Neural cell (in vitro differentiated cells): ENCODE measurements around the gene SLC10A1. TPM values are rescaled to one million over a fixed set of nuclear protein-coding genes. Genes with fewer than 3 reads are reported as not detected.
"Not testable (repeated sequence)": the region's sequence is repeated elsewhere in the genome, so short reads cannot be mapped to it uniquely, and the experiment has no call there.

ENCODE experiments used
- H2AFZ ChIP-seq: fragments of 200-600, 300-800 bp; sonication (generic), shearing (Covaris generic); 2 replicates; pipeline ENCODE4 v1.6.0; 2014; ENCODE audit warnings: low read depth, mild to moderate bottlenecking, antibody characterized with exemption, low read length, moderate library complexity
- H3F3A ChIP-seq: fragments of 200-600 bp; shearing (Covaris generic); 2 replicates; pipeline ENCODE4 v1.6.1; 2016; ENCODE audit warnings: mild to moderate bottlenecking, moderate library complexity, mixed read lengths, antibody characterized with exemption, low read length; ENCODE audit not compliant: insufficient read depth, poor library complexity, severe bottlenecking
- H3K27ac ChIP-seq: fragments of 200-600, 300-800 bp; sonication (generic), shearing (Covaris generic); 2 replicates; pipeline ENCODE4 v1.5.1; 2014; ENCODE audit warnings: mild to moderate bottlenecking, low read length, moderate library complexity
- H3K27me3 ChIP-seq: fragments of 300-800, 200-600 bp; sonication (generic), shearing (Covaris generic); 2 replicates; pipeline ENCODE4 v1.6.0; 2014; ENCODE audit warnings: mild to moderate bottlenecking, low read depth, low read length, moderate library complexity; ENCODE audit not compliant: insufficient read depth
- H3K36me3 ChIP-seq: fragments of 300-800, 200-600 bp; sonication (generic), shearing (Covaris generic); 2 replicates; pipeline ENCODE4 v1.5.1; 2014; ENCODE audit warnings: mild to moderate bottlenecking, antibody characterized with exemption, low read length, moderate library complexity; ENCODE audit not compliant: insufficient read depth
- H3K4me2 ChIP-seq: fragments of 300-800, 200-600 bp; sonication (generic), shearing (Covaris generic); 2 replicates; pipeline ENCODE4 v1.6.0; 2014; ENCODE audit warnings: mild to moderate bottlenecking, low read length
- H3K4me3 ChIP-seq: fragments of 300-800, 200-600 bp; sonication (generic), shearing (Covaris generic); 2 replicates; pipeline ENCODE4 v1.5.1; 2014; ENCODE audit warnings: mild to moderate bottlenecking, low read length, moderate library complexity
- H3K79me2 ChIP-seq: fragments of 200-600 bp; shearing (Covaris generic); replicated peaks from 2 replicates; pipeline ENCODE4 v1.6.0; 2014; ENCODE audit warnings: mild to moderate bottlenecking, low read length, moderate library complexity; ENCODE audit not compliant: insufficient read depth
- H3K9ac ChIP-seq: fragments of 300-800, 200-600 bp; sonication (generic), shearing (Covaris generic); 2 replicates; pipeline ENCODE4 v1.6.1; 2016; ENCODE audit warnings: mild to moderate bottlenecking, low read length, mixed read lengths
- H3K9me2 ChIP-seq: fragments of 200-600 bp; shearing (Covaris generic); 2 replicates; pipeline ENCODE4 v1.6.1; 2016; ENCODE audit warnings: mild to moderate bottlenecking, low read length, mixed read lengths; ENCODE audit not compliant: insufficient read depth
- H3K9me3 ChIP-seq: fragments of 200-600, 300-800 bp; sonication (generic), shearing (Covaris generic); 2 replicates; pipeline ENCODE4 v1.6.1; 2016; ENCODE audit warnings: mild to moderate bottlenecking, mixed run types, low read length, moderate library complexity, mixed read lengths
- H4K20me1 ChIP-seq: fragments of 200-600 bp; shearing (Covaris generic); 2 replicates; pipeline ENCODE4 v1.6.1; 2016; ENCODE audit warnings: mild to moderate bottlenecking, mixed run types; ENCODE audit not compliant: insufficient read depth
- EP300 ChIP-seq: fragments of 450-650 bp; conservative IDR thresholded peaks from 2 replicates; pipeline ENCODE4 v1.6.1; 2014; ENCODE audit warnings: antibody characterized with exemption, mild to moderate bottlenecking, moderate library complexity; ENCODE audit not compliant: poor library complexity, severe bottlenecking
- EZH2 ChIP-seq: fragments of 200-600, 300-800 bp; shearing (Covaris generic), sonication (generic); IDR thresholded peaks from 2 replicates; pipeline ENCODE4 v1.6.1; 2014; ENCODE audit warnings: antibody characterized with exemption, low read length, borderline replicate concordance, mild to moderate bottlenecking; ENCODE audit not compliant: insufficient read depth, poor library complexity, severe bottlenecking
- MXI1 ChIP-seq: fragments of 450-650 bp; conservative IDR thresholded peaks from 2 replicates; pipeline ENCODE4 v1.6.1; 2014; ENCODE audit warnings: antibody characterized with exemption, mild to moderate bottlenecking; ENCODE audit not compliant: poor library complexity, severe bottlenecking
- POLR2AphosphoS5 ChIP-seq: IDR thresholded peaks from 2 replicates; pipeline ENCODE4 v1.6.1; 2012
- RAD21 ChIP-seq: fragments of 450-650 bp; conservative IDR thresholded peaks from 2 replicates; pipeline ENCODE4 v1.6.1; 2014; ENCODE audit warnings: antibody characterized with exemption, mild to moderate bottlenecking, moderate library complexity
- SMC3 ChIP-seq: fragments of 450-650 bp; conservative IDR thresholded peaks from 2 replicates; pipeline ENCODE4 v1.6.1; 2014; ENCODE audit warnings: antibody characterized with exemption, mild to moderate bottlenecking, moderate library complexity; ENCODE audit not compliant: poor library complexity
- TAF1 ChIP-seq: IDR thresholded peaks from 2 replicates; pipeline ENCODE4 v1.6.1; 2012; ENCODE audit warnings: low read depth
- polyA plus RNA-seq: library from polyadenylated mRNA; depleted of rRNA; stranded (reverse); fragments of >200 nt; gene quantifications from 2 replicates; pipeline ENCODE4 v1.2.3, GENCODE V29; 2014
- TF ChIP-seq, protein P1 (sequence below): IDR thresholded peaks from 2 replicates; pipeline ENCODE4 v1.6.1; 2012; ENCODE audit warnings: borderline replicate concordance
- TF ChIP-seq, protein P2 (sequence below): fragments of 450-650 bp; IDR thresholded peaks from 2 replicates; pipeline ENCODE4 v1.5.1; 2014; ENCODE audit warnings: antibody characterized with exemption, mild to moderate bottlenecking, moderate library complexity; ENCODE audit not compliant: poor library complexity, severe bottlenecking

Gene SLC10A1
- polyA plus RNA-seq, 1 donor from 2014 or later = not detected

DNA sequence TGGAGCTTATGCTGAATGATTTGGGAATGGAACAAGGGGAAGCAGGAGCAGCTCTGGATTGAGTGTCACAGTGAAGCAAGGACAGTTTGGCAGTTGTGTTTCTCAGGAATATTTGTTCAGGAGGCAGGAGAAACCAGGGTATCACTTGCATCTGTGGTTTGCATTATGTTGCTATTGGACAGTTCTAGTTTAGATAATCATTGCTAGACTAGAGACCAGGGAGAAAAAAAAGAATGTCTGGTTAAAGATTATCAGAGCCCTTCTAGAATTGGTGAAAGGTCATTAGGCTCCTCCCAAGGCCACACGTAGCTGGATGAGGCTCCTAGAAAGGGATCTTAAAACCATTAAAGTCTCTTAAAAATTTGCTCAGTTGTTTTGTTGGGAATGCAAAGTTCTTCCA, 47.1 kb downstream of the SLC10A1 start:
- no peaks in the 10 kb centered on the region for H3K9me2 ChIP-seq
- no peaks in the 10 kb centered on the region for H4K20me1 ChIP-seq
- no peak overlapping the region for H3K27ac ChIP-seq
- no peak overlapping the region for H2AFZ ChIP-seq
- no peak for TF ChIP-seq RAD21
- TF ChIP-seq POLR2AphosphoS5 = no peak
- no peak for TF ChIP-seq SMC3
- H3K4me3 ChIP-seq = no peak overlapping the region
- H3K36me3 ChIP-seq = no peaks in the 10 kb centered on the region
- H3K4me2 ChIP-seq = no peak overlapping the region
- no peak overlapping the region for H3K9ac ChIP-seq
- no peaks in the 10 kb centered on the region for H3F3A ChIP-seq
- H3K27me3 ChIP-seq = no peaks in the 10 kb centered on the region
- H3K9me3 ChIP-seq = no peaks in the 10 kb centered on the region
- no peaks in the 10 kb centered on the region for H3K79me2 ChIP-seq

DNA sequence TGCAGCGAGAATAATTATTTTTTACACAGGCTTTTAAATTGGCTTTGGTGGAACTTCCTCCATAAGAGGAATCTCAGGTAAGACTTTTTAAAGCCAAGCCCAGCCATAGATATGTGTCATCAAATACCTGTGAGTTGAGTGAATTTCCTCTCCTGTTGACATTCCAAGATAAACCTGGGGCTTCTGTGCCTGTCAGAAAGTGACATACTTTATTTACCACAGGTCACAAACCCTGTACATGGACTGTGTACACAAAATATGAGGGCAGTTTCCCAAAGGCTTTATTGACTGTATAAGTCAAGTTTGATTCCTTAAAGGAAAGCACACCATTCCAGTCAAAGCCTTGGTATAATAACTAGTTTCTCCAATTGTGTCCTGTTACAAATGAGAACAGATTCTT, 56.0 kb downstream of the SLC10A1 start:
- no peaks in the 10 kb centered on the region for H3K9me2 ChIP-seq
- H3K79me2 ChIP-seq = no peaks in the 10 kb centered on the region
- H3K27me3 ChIP-seq = no peaks in the 10 kb centered on the region
- no peak overlapping the region for H3K27ac ChIP-seq
- TF ChIP-seq, protein P1, sequence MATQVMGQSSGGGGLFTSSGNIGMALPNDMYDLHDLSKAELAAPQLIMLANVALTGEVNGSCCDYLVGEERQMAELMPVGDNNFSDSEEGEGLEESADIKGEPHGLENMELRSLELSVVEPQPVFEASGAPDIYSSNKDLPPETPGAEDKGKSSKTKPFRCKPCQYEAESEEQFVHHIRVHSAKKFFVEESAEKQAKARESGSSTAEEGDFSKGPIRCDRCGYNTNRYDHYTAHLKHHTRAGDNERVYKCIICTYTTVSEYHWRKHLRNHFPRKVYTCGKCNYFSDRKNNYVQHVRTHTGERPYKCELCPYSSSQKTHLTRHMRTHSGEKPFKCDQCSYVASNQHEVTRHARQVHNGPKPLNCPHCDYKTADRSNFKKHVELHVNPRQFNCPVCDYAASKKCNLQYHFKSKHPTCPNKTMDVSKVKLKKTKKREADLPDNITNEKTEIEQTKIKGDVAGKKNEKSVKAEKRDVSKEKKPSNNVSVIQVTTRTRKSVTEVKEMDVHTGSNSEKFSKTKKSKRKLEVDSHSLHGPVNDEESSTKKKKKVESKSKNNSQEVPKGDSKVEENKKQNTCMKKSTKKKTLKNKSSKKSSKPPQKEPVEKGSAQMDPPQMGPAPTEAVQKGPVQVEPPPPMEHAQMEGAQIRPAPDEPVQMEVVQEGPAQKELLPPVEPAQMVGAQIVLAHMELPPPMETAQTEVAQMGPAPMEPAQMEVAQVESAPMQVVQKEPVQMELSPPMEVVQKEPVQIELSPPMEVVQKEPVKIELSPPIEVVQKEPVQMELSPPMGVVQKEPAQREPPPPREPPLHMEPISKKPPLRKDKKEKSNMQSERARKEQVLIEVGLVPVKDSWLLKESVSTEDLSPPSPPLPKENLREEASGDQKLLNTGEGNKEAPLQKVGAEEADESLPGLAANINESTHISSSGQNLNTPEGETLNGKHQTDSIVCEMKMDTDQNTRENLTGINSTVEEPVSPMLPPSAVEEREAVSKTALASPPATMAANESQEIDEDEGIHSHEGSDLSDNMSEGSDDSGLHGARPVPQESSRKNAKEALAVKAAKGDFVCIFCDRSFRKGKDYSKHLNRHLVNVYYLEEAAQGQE = no peak
- TF ChIP-seq EZH2 (no peak), SMC3 (no peak), POLR2AphosphoS5 (no peak), MXI1 (no peak), EP300 (no peak), TAF1 (no peak), RAD21 (no peak)
- TF ChIP-seq, protein P2, sequence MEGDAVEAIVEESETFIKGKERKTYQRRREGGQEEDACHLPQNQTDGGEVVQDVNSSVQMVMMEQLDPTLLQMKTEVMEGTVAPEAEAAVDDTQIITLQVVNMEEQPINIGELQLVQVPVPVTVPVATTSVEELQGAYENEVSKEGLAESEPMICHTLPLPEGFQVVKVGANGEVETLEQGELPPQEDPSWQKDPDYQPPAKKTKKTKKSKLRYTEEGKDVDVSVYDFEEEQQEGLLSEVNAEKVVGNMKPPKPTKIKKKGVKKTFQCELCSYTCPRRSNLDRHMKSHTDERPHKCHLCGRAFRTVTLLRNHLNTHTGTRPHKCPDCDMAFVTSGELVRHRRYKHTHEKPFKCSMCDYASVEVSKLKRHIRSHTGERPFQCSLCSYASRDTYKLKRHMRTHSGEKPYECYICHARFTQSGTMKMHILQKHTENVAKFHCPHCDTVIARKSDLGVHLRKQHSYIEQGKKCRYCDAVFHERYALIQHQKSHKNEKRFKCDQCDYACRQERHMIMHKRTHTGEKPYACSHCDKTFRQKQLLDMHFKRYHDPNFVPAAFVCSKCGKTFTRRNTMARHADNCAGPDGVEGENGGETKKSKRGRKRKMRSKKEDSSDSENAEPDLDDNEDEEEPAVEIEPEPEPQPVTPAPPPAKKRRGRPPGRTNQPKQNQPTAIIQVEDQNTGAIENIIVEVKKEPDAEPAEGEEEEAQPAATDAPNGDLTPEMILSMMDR = no peak
- H3K4me2 ChIP-seq = no peak overlapping the region
- H3F3A ChIP-seq = no peaks in the 10 kb centered on the region
- no peaks in the 10 kb centered on the region for H3K9me3 ChIP-seq
- H4K20me1 ChIP-seq = no peaks in the 10 kb centered on the region
- no peak overlapping the region for H3K9ac ChIP-seq
- H3K36me3 ChIP-seq = no peaks in the 10 kb centered on the region
- H2AFZ ChIP-seq = no peak overlapping the region
- no peak overlapping the region for H3K4me3 ChIP-seq

DNA sequence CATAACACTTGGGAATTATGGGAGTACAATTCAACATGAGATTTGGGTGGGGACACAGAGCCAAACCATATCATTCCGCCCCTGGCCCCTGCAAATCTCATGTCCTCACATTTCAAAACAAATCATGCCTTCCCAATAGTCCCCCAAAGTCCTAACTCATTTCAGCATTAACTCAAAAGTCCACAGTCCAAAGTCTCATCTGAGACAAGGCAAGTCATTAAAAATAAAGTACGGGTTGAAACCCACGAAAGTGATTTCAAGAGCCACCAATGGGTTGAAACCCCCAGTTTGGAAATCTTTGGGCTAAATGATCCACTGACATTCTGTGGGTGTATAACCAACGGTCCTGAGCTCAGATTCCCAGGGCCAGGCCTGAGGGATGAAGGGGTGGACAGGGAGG, 60.6 kb downstream of the SLC10A1 start:
- H3K79me2 ChIP-seq, H3K36me3 ChIP-seq, H3K27me3 ChIP-seq, H3K9me2 ChIP-seq, H3F3A ChIP-seq, H3K4me3 ChIP-seq, H4K20me1 ChIP-seq, H3K9me3 ChIP-seq, H3K4me2 ChIP-seq, H3K9ac ChIP-seq, H2AFZ ChIP-seq, H3K27ac ChIP-seq: not testable (repeated sequence)

DNA sequence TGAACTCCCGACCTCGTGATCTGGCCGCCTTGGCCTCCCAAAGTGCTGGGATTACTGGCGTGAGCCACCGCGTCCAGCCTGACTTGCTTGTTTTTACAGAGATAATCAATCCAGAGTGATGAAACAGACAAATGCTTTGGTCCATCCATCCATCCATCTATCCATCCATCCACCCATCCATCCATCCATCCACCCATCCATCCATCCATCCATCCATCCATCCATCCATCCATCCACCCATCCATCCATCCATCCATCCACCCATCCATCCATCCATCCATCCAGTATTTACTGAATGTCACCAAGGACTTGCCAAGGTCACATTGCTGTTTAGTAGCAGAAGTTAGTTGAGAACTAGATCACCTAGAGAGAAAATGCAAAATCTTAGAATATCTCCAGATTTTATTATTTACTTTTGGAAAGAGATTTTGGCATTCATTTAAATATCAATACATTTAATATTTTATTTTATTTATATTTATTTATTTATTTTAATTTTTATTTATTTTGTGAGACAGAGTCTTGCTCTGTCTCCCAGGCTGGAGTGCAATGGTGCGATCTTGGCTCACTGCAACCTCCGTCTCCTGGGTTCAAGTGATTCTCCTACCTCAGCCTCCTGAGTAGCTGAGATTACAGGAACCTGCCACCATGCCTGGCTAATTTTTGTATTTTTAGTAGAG, 65.0 kb downstream of the SLC10A1 start:
- H4K20me1 ChIP-seq, H3K36me3 ChIP-seq, H3K27ac ChIP-seq, H3K27me3 ChIP-seq, H3K9me2 ChIP-seq, H3K9me3 ChIP-seq, H3K4me3 ChIP-seq, H2AFZ ChIP-seq, H3K9ac ChIP-seq, H3K4me2 ChIP-seq, H3F3A ChIP-seq, H3K79me2 ChIP-seq: not testable (repeated sequence)
